Measurements from ENCODE around the gene DPP8.

GRCh38 chr15:65394280-65394789 is 123.2 kb downstream of the DPP8 start:
- no peak for TF ChIP-seq CTCF (IDR thresholded peaks at IDR 0.05 in 2 of 3, conservative IDR thresholded peaks at IDR 0.05 in 1 of 3; ENCODE audit: borderline replicate concordance in 1 of 3, insufficient read depth in 1 of 3, low read depth in 2 of 3, low read length in 2 of 3)
- TF ChIP-seq POLR2A (IDR thresholded peaks at IDR 0.05; ENCODE audit: borderline replicate concordance, extremely low read depth, insufficient read depth, insufficient read length) = no peak
- TF ChIP-seq EZH2phosphoT487 (IDR thresholded peaks at IDR 0.05; ENCODE audit: borderline replicate concordance) = no peak
- TF ChIP-seq EZH2 (IDR thresholded peaks at IDR 0.05) = no peak
- no peak for TF ChIP-seq SIN3A (IDR thresholded peaks at IDR 0.05; ENCODE audit: low read depth)
- TF ChIP-seq JUND (IDR thresholded peaks at IDR 0.05) = no peak
- no peak for TF ChIP-seq TCF7L2 (IDR thresholded peaks at IDR 0.05; ENCODE audit: borderline replicate concordance, extremely low read depth, insufficient read depth, insufficient read length)
- no peak for TF ChIP-seq MAX (IDR thresholded peaks at IDR 0.05)
- no peak for TF ChIP-seq POLR2AphosphoS5 (IDR thresholded peaks at IDR 0.05; ENCODE audit: low read depth, low read length)
- TF ChIP-seq ZFX (IDR thresholded peaks at IDR 0.05) = no peak
- TF ChIP-seq SRF (IDR thresholded peaks at IDR 0.05; ENCODE audit: low read depth) = no peak
- TF ChIP-seq REST (IDR thresholded peaks at IDR 0.05; ENCODE audit: low read depth) = no peak

All from HCT116 (cell line).